Spleen (tissue), 11 donors: Measurements from ENCODE around the gene GABBR2. TPM values are rescaled to one million over a fixed set of nuclear protein-coding genes. Genes with fewer than 3 reads are reported as not detected.

Source experiments
- DNase-seq: peaks from one replicate; pipeline ENCODE4 v3.0.0-alpha.2; 2020
- H3K27ac ChIP-seq, 8 donors: fragments of 200-600 bp; sonication (generic) in 7 of 8; 1 replicate in 4 of 8; 2 replicates in 4 of 8; pipeline versions ENCODE4 v1.5.0 to v1.8.0; 2016 to 2021; ENCODE audit warnings: inconsistent platforms in 4 of 8, mild to moderate bottlenecking in 4 of 8, moderate library complexity in 1 of 8
- H3K27me3 ChIP-seq, 7 donors: fragments of 200-600 bp; sonication (generic) in 6 of 7; replicated peaks in 1 of 7; 1 replicate in 4 of 7; 2 replicates in 3 of 7; pipeline versions ENCODE4 v1.5.0 to v1.8.0; 2016 to 2021; ENCODE audit warnings: inconsistent platforms in 3 of 7, mild to moderate bottlenecking in 1 of 7
- H3K36me3 ChIP-seq, 6 donors: fragments of 200-600 bp; sonication (generic) in 5 of 6; 1 replicate in 4 of 6; 2 replicates in 2 of 6; pipeline versions ENCODE4 v1.5.0 to v1.8.0; 2016 to 2021; ENCODE audit warnings: inconsistent platforms in 2 of 6
- H3K4me1 ChIP-seq, 6 donors: fragments of 200-600 bp; sonication (generic) in 5 of 6; 1 replicate in 3 of 6; 2 replicates in 3 of 6; pipeline versions ENCODE4 v1.5.0 to v1.8.0; 2016 to 2021; ENCODE audit warnings: inconsistent platforms in 3 of 6
- H3K4me3 ChIP-seq, 8 donors: fragments of 200-600 bp; sonication (generic) in 7 of 8; 1 replicate in 4 of 8; 2 replicates in 4 of 8; pipeline versions ENCODE4 v1.5.0 to v1.8.0; 2016 to 2021; ENCODE audit warnings: inconsistent platforms in 4 of 8, mild to moderate bottlenecking in 4 of 8, moderate library complexity in 2 of 8
- H3K9me3 ChIP-seq, 8 donors: fragments of 200-600 bp; sonication (generic) in 7 of 8; 1 replicate in 4 of 8; 2 replicates in 4 of 8; pipeline versions ENCODE4 v1.5.0 to v1.8.0; 2016 to 2021; ENCODE audit warnings: inconsistent platforms in 4 of 8
- POLR2A ChIP-seq, 3 donors: fragments of 450-650 bp; IDR thresholded peaks; one replicate each; pipeline ENCODE4 v1.5.1; 2017; ENCODE audit warnings: antibody characterized with exemption in 3 of 3, mild to moderate bottlenecking in 1 of 3
- POLR2AphosphoS5 ChIP-seq, 3 donors: sonication (generic); formaldehyde crosslinking; IDR thresholded peaks; one replicate each; pipeline ENCODE4 v1.5.1; 2017; ENCODE audit warnings: antibody characterized with exemption in 3 of 3
- WGBS, 5 donors: extraction: QIAGEN DNeasy Blood & Tissue Kit in 3 of 5; methylation state at CpG; one replicate each; pipeline versions ENCODE4 v1.1.5 to v1.1.7; 2013 to 2018; 5-methylcytosine and 5-hydroxymethylcytosine counted together
- intact Hi-C: fragments of 100-400 bp; cut with DNase I; formaldehyde crosslinking; loops from one replicate; pipeline ENCODE4 v1.15.0; 2023; ENCODE audit warnings: low total_unique reads
- polyA plus RNA-seq, 3 donors: library from polyadenylated mRNA; stranded (reverse); fragments of 200-250 nt; gene quantifications; one replicate each; pipeline ENCODE4 v1.2.1, GENCODE V29; 2013
- total RNA-seq, 7 donors: library from RNA; depleted of rRNA in 3 of 7; stranded (reverse); fragments of >200 nt in 3 of 7; fragmentation: NEBNext Ultra II Directional in 4 of 7; extraction: Animal tissue kit (Norgen Biotek cat#: 25700) in 4 of 7; gene quantifications; one replicate each; pipeline versions ENCODE4 v1.1.0 to v1.2.1, GENCODE V29; 2016 to 2021
- TF ChIP-seq, protein P1 (sequence below), 11 experiments: fragments of 200-600 bp in 7 of 11; fragments of 450-650 bp in 4 of 11; sonication (generic) in 4 of 11; IDR thresholded peaks in 8 of 11; conservative IDR thresholded peaks in 3 of 11; 1 replicate in 7 of 11; 2 replicates in 4 of 11; pipeline versions ENCODE4 v1.4.0 to v1.8.0; 2016 to 2021; ENCODE audit warnings: antibody characterized with exemption in 11 of 11, inconsistent platforms in 4 of 11, mild to moderate bottlenecking in 1 of 11
- donor health status: healthy with polysubstance abuse.
- donor health status: DM: no; HTN: no; CAD: no; lungs with moderate emphysema.
- donor health status: DM: no; HTN: no; CAD: no.
- donor health status: Bipolar disorder and iron deficiency.
- donor health status: healthy.
- donor health status: DM: no; HTN: no; CAD: no.
- donor health status: DM: yes; HTN: yes; CAD: no.

GABBR2 gene
- total and polyA plus RNA-seq, 10 donors = 0.03 to 0.32 (median 0.07) TPM; not detected in 7

DNA sequence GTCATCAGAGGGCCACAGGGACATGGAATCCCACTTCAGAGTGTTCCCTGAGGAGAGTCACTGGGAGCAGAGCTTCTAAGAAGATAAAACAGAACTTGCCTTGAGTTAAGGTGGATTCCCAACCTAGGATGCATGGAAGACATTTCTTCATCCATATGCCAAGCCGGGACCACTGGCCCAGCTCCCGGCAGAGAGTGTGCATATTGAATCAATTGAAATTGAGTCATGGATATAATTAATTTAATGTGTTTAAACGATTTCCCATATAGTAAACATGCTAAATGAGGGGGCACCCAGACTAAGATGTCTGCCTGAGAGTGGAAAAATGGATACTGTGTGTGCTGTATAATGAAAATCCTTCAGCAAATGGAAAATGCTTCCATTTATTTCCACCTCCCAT, 258.9 kb downstream of the GABBR2 start:
- no peak overlapping the region for H3K27ac ChIP-seq
- DNase-seq = no peak
- no peaks in the 10 kb centered on the region for H3K36me3 ChIP-seq
- TF ChIP-seq, protein P1, sequence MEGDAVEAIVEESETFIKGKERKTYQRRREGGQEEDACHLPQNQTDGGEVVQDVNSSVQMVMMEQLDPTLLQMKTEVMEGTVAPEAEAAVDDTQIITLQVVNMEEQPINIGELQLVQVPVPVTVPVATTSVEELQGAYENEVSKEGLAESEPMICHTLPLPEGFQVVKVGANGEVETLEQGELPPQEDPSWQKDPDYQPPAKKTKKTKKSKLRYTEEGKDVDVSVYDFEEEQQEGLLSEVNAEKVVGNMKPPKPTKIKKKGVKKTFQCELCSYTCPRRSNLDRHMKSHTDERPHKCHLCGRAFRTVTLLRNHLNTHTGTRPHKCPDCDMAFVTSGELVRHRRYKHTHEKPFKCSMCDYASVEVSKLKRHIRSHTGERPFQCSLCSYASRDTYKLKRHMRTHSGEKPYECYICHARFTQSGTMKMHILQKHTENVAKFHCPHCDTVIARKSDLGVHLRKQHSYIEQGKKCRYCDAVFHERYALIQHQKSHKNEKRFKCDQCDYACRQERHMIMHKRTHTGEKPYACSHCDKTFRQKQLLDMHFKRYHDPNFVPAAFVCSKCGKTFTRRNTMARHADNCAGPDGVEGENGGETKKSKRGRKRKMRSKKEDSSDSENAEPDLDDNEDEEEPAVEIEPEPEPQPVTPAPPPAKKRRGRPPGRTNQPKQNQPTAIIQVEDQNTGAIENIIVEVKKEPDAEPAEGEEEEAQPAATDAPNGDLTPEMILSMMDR (IDR thresholded peaks at IDR 0.05 in 8 of 11, conservative IDR thresholded peaks at IDR 0.05 in 3 of 11) = no peak
- no peak for TF ChIP-seq POLR2A (IDR thresholded peaks at IDR 0.05)
- no peak overlapping the region for H3K4me3 ChIP-seq
- peaks cover 0 to 40% (median 0%) of the 10 kb centered on the region in 7 donors for H3K27me3 ChIP-seq
- H3K4me1 ChIP-seq = no peaks in the 10 kb centered on the region
- no peaks in the 10 kb centered on the region for H3K9me3 ChIP-seq
- WGBS, 5 donors = 71 to 84% (median 82%) methylated on average over 3 of the region's 3 CpGs
- intact Hi-C loops = no loop called here

DNA sequence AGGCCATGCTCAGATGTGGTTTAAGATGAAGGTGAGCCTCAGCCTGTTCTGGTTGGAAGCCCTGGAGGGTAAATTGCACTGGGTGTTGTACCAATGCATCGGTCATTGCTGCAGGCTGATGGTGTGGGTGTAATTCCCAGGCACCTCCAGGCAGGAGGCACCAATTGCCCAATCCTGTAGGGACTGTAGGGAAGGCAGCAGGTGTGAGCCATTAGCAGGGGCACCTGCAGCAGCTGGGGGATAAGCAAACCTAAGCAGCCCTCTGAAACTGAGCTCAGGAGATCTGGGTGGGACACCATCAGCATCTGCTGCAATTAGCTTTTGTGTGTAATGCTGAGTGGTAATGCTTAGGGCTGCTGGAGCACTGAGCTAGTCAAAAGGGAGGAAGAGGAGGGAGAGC, 263.2 kb downstream of the GABBR2 start:
- intact Hi-C loops = no loop called here
- no peak overlapping the region for H3K27ac ChIP-seq
- no peaks in the 10 kb centered on the region for H3K4me1 ChIP-seq
- H3K36me3 ChIP-seq = no peaks in the 10 kb centered on the region
- H3K4me3 ChIP-seq = no peak overlapping the region
- no peak for TF ChIP-seq POLR2A (IDR thresholded peaks at IDR 0.05)
- no peak for TF ChIP-seq POLR2AphosphoS5 (IDR thresholded peaks at IDR 0.05)
- TF ChIP-seq, protein P1 (IDR thresholded peaks at IDR 0.05 in 8 of 11, conservative IDR thresholded peaks at IDR 0.05 in 3 of 11) = no peak
- 64 to 93% (median 80%) methylated on average over 1 of the region's 1 CpG for WGBS, 5 donors
- no peak for DNase-seq
- no peaks in the 10 kb centered on the region for H3K9me3 ChIP-seq
- peaks cover 0 to 37% (median 0%) of the 10 kb centered on the region in 7 donors for H3K27me3 ChIP-seq

DNA sequence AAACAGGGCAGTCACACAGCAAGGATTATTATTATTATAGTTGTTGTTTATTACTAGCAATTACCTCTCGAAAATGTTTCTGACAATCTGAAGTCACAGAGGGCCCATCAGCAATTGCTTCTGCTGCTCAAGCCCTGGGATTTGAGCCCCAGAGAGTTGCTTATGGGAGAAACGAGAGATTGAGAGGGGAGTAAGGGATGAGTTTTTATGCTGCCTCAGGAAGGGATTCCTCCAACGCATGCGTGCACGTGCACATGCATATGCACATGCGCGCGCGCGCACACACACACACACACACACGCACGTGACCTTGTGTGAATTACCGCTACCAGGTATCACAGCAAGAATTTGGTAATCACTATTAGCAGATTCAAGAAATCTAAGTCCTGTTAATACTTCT, 264.1 kb downstream of the GABBR2 start:
- H3K27me3 ChIP-seq = peaks cover 0 to 38% (median 0%) of the 10 kb centered on the region in 7 donors
- no peaks in the 10 kb centered on the region for H3K4me1 ChIP-seq
- H3K27ac ChIP-seq = no peak overlapping the region
- no peak for DNase-seq
- TF ChIP-seq POLR2A (IDR thresholded peaks at IDR 0.05) = no peak
- TF ChIP-seq, protein P1 (IDR thresholded peaks at IDR 0.05 in 8 of 11, conservative IDR thresholded peaks at IDR 0.05 in 3 of 11) = no peak
- TF ChIP-seq POLR2AphosphoS5 (IDR thresholded peaks at IDR 0.05) = no peak
- no peak overlapping the region for H3K4me3 ChIP-seq
- intact Hi-C loops = no loop called here
- no peaks in the 10 kb centered on the region for H3K36me3 ChIP-seq
- WGBS, 5 donors = 75 to 96% (median 92%) methylated on average over 13 of the region's 13 CpGs
- H3K9me3 ChIP-seq = no peaks in the 10 kb centered on the region

DNA sequence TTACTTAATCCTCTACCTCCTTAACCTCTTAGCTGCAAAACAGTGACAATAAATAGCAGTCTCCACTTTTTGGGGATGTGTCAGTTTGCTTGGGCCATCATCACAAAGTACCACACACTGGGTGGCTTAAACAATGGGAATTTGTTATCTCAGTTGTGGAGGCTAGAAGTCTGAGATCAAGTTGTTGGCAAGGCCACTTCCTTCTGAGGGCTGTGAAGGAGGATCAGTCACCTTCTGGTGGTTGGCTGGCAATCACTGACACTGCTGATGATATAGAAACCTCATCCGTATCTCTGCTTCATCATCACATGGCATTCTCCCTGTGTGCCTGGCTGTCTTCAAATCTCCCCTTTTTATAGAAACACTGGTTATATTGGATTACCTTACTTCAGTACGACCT, 266.2 kb downstream of the GABBR2 start:
- H3K27me3 ChIP-seq = peaks cover 0 to 36% (median 0%) of the 10 kb centered on the region in 7 donors
- H3K4me3 ChIP-seq = no peak overlapping the region
- H3K27ac ChIP-seq = no peak overlapping the region
- TF ChIP-seq, protein P1 (IDR thresholded peaks at IDR 0.05 in 8 of 11, conservative IDR thresholded peaks at IDR 0.05 in 3 of 11) = no peak
- TF ChIP-seq POLR2AphosphoS5 (IDR thresholded peaks at IDR 0.05) (no peak), POLR2A (IDR thresholded peaks at IDR 0.05) (no peak)
- intact Hi-C loops = no loop called here
- no peak for DNase-seq
- H3K36me3 ChIP-seq = no peaks in the 10 kb centered on the region
- WGBS, 5 donors = 60 to 80% (median 70%) methylated on average over 2 of the region's 2 CpGs
- H3K9me3 ChIP-seq = no peaks in the 10 kb centered on the region
- no peaks in the 10 kb centered on the region for H3K4me1 ChIP-seq
